Adrenal gland (tissue), 12 donors: ENCODE results near the gene LGI2. TPM values are rescaled to one million over a fixed set of nuclear protein-coding genes. Genes with fewer than 3 reads are reported as not detected.
A peak's percentile ranks its signal among the peaks of the same experiment; 100 is the strongest.

Experiments used
- DNase-seq, 7 donors: peaks; one replicate each; pipeline ENCODE4 v3.0.0-alpha.2; 2019 to 2020
- H3K27ac ChIP-seq, 5 donors: fragments of 200-600 bp; sonication (generic) in 4 of 5; 1 replicate in 3 of 5; 2 replicates in 2 of 5; pipeline versions ENCODE4 v1.5.1 to v1.8.0; 2016 to 2020; ENCODE audit warnings: mild to moderate bottlenecking in 1 of 5
- H3K27me3 ChIP-seq: fragments of 200-600 bp; 2 replicates; pipeline ENCODE4 v1.8.0; 2021
- H3K36me3 ChIP-seq, 2 donors: fragments of 200-600 bp; replicated peaks in 1 of 2; 1 replicate in 1 of 2; 2 replicates in 1 of 2; pipeline versions ENCODE4 v1.5.1 to v1.8.0; 2018 to 2022
- H3K4me1 ChIP-seq, 2 donors: fragments of 200-600 bp; replicated peaks in 1 of 2; 1 replicate in 1 of 2; 2 replicates in 1 of 2; pipeline versions ENCODE4 v1.5.1 to v1.8.0; 2018 to 2021
- H3K4me3 ChIP-seq, 4 donors: fragments of 200-600 bp; sonication (generic) in 3 of 4; one replicate each; pipeline ENCODE4 v1.5.1; 2016 to 2018
- H3K9me3 ChIP-seq, 3 donors: fragments of 200-600 bp; sonication (generic) in 1 of 3; replicated peaks in 1 of 3; 1 replicate in 2 of 3; 2 replicates in 1 of 3; pipeline versions ENCODE4 v1.5.1 to v1.8.0; 2016 to 2021
- POLR2A ChIP-seq, 2 donors: fragments of 450-650 bp; IDR thresholded peaks; one replicate each; pipeline ENCODE4 v1.6.1; 2017; ENCODE audit warnings: antibody characterized with exemption in 2 of 2, mild to moderate bottlenecking in 2 of 2, moderate library complexity in 1 of 2
- WGBS, 4 donors: extraction: QIAGEN DNeasy Blood & Tissue Kit in 2 of 4; methylation state at CpG; one replicate each; pipeline versions ENCODE4 v1.1.5 to v1.1.7; 2013 to 2017; 5-methylcytosine and 5-hydroxymethylcytosine counted together
- intact Hi-C, 2 donors: fragments of 100-400 bp; cut with DNase I; formaldehyde crosslinking; loops; one replicate each; pipeline versions ENCODE4 v1.14.1 to v1.15.0; 2022 to 2023
- polyA plus RNA-seq, 3 donors: library from polyadenylated mRNA; stranded (reverse); fragments of 200-250 nt in 2 of 3; fragments of 350-450 nt in 1 of 3; fragmentation: Illumina TruSeq in 1 of 3; extraction: RNeasy Lipid Tissue Mini Kit (QIAGEN cat#74804) in 1 of 3; gene quantifications; one replicate each; pipeline ENCODE4 v1.2.3, GENCODE V29; 2013 to 2014
- total RNA-seq, 9 donors: library from RNA; depleted of rRNA in 4 of 9; stranded (reverse); fragments of >200 nt in 4 of 9; fragments of 120-200 nt in 1 of 9; fragmentation: NEBNext Ultra II Directional in 1 of 9; extraction: Animal tissue kit (Norgen Biotek cat#: 25700) in 1 of 9; gene quantifications; one replicate each; pipeline versions ENCODE4 v1.1.0 to v1.2.4, GENCODE V29; 2013 to 2023
- TF ChIP-seq, protein P1 (sequence below), 6 experiments: fragments of 450-650 bp in 4 of 6; fragments of 200-600 bp in 2 of 6; sonication (generic) in 1 of 6; IDR thresholded peaks; 1 replicate in 5 of 6; 2 replicates in 1 of 6; pipeline versions ENCODE4 v1.5.1 to v1.8.0; 2016 to 2021; ENCODE audit warnings: antibody characterized with exemption in 6 of 6, mild to moderate bottlenecking in 2 of 6, moderate library complexity in 1 of 6
- donor health status: healthy with polysubstance abuse.
- donor health status: Bipolar disorder and iron deficiency.
- donor health status: DM: yes; HTN: yes; CAD: no.
- donor health status: DM: no; HTN: no; CAD: no.
- donor health status: DM: no; HTN: no; CAD: no.
- donor health status: DM: yes; HTN: yes; CAD: no.

Gene LGI2
- total and polyA plus RNA-seq, 12 donors: 0.06 to 4.9 (median 2.1) TPM

DNA sequence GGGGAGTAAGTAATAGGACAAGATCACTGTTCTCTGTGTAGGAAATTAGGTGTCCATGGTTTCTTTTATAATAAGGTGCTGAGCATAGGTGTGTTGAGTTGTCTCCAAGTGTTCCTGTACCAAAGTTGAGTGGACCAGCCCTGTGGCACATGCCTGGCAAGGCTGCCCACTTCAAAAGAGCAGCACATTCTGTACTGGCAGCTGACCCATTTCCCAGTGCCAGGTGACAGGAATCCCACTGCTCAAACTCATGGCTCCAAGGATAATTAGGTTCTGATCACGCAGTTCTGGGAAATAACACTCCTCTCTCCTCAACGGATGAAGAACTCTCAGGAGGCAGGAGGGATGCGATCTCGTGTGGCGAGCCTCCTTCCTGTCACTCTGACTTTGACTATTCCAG lies 12.8 kb upstream of the LGI2 start:
- TF ChIP-seq, protein P1, sequence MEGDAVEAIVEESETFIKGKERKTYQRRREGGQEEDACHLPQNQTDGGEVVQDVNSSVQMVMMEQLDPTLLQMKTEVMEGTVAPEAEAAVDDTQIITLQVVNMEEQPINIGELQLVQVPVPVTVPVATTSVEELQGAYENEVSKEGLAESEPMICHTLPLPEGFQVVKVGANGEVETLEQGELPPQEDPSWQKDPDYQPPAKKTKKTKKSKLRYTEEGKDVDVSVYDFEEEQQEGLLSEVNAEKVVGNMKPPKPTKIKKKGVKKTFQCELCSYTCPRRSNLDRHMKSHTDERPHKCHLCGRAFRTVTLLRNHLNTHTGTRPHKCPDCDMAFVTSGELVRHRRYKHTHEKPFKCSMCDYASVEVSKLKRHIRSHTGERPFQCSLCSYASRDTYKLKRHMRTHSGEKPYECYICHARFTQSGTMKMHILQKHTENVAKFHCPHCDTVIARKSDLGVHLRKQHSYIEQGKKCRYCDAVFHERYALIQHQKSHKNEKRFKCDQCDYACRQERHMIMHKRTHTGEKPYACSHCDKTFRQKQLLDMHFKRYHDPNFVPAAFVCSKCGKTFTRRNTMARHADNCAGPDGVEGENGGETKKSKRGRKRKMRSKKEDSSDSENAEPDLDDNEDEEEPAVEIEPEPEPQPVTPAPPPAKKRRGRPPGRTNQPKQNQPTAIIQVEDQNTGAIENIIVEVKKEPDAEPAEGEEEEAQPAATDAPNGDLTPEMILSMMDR (IDR thresholded peaks at IDR 0.05): no peak
- TF ChIP-seq POLR2A (IDR thresholded peaks at IDR 0.05): no peak
- H3K9me3 ChIP-seq: no peaks in the 10 kb centered on the region
- H3K36me3 ChIP-seq: no peaks in the 10 kb centered on the region
- intact Hi-C loops: no loop called here
- no peak for DNase-seq
- H3K27me3 ChIP-seq: no peaks in the 10 kb centered on the region
- no peak overlapping the region for H3K4me3 ChIP-seq
- H3K27ac ChIP-seq: no peak overlapping the region
- no peaks in the 10 kb centered on the region for H3K4me1 ChIP-seq
- 50 to 82% (median 76%) methylated on average over 5 of the region's 5 CpGs for WGBS, 4 donors

DNA sequence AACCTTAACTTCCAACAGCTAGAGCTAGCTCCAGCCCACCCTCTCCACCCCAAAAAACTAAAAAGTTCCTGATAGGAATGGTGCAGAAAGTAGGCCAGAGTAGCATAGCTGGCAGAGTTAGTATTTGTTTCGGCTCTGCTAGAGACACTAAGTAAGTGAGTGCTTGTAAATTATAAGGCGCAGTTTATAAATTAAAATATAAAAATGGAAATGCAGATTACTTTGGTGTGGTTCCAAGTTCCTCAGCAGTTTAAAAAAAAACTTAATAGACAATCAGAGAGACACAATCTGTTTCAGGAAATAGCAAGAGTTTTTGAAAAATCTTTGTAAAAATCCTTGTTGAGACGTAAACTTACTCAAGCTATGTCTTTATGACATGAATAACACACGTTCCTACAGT lies 2.8 kb upstream of the LGI2 start:
- no peak for DNase-seq
- Histone ChIP-seq H3K4me1 (peaks cover 7 to 8% of the 10 kb centered on the region in 2 donors), H3K36me3 (no peaks in the 10 kb centered on the region), H3K9me3 (no peaks in the 10 kb centered on the region), H3K27ac (no peak overlapping the region), H3K27me3 (peaks cover 10% of the 10 kb centered on the region), H3K4me3 (no peak overlapping the region)
- 81 to 83% (median 82%) methylated on average over 4 of the region's 4 CpGs for WGBS, 4 donors
- intact Hi-C loops: no loop called here
- no peak for TF ChIP-seq POLR2A (IDR thresholded peaks at IDR 0.05)
- TF ChIP-seq, protein P1 (IDR thresholded peaks at IDR 0.05): no peak

DNA sequence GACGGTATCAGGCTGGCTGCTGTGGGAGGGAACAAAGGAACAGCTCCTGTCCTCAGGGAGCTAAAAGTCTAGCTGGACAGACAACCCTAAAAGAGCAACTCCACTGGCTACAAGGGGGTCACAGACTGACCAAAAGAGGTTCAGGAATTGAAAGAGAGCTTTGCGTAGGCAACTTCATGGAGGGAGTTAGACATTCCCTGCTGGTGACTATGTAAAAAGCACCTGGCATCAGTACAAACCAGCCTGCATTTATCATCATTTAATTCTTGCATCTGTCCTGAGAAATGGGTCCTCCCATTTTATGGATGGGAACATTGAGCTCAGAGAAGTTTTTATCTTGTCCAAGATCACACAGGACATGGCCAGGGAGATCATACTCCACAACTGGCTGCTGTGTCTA lies 1.4 kb upstream of the LGI2 start:
- H3K27me3 ChIP-seq: peaks cover 19% of the 10 kb centered on the region
- DNase-seq: no peak
- TF ChIP-seq POLR2A (IDR thresholded peaks at IDR 0.05): no peak
- TF ChIP-seq, protein P1 (IDR thresholded peaks at IDR 0.05): no peak
- H3K4me3 ChIP-seq: no peak overlapping the region
- intact Hi-C loops: no loop called here
- peaks cover 7 to 8% of the 10 kb centered on the region in 2 donors for H3K4me1 ChIP-seq
- 81 to 96% (median 84%) methylated on average over 2 of the region's 2 CpGs for WGBS, 4 donors
- H3K36me3 ChIP-seq: no peaks in the 10 kb centered on the region
- no peak overlapping the region for H3K27ac ChIP-seq
- no peaks in the 10 kb centered on the region for H3K9me3 ChIP-seq

DNA sequence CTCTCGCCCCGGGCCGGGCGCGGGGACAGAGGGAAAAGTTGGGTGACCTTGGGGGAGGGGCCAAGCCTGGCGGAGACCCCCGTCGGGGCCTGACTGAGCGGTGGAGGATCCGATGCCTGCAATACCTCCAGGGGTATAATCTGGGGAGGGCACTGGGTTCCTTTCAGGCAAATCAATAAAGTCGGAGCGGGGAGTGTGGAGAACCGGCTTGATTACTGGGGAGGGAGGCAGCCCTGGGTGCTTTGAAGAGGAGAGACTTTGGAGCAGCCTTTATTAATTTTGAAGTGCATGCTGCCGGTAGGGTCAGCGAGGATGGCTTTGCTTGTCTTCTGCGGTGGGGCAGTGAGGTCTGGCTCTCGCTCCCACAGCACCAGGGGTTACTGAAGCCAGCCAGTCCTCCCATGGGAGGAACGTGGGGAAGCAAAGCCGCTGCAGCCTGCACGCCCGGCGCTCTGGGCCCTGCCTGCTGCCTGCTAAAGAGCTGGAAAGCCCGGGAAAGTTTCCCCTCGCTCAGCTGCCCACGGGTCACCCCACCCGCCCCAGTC lies 403 bp upstream of the LGI2 start:
- peaks cover 7 to 8% of the 10 kb centered on the region in 2 donors for H3K4me1 ChIP-seq
- peak in 1 of 7 donors; percentile 25 for DNase-seq
- intact Hi-C loops: no loop called here
- no peak overlapping the region for H3K27ac ChIP-seq
- H3K9me3 ChIP-seq: no peaks in the 10 kb centered on the region
- no peaks in the 10 kb centered on the region for H3K36me3 ChIP-seq
- TF ChIP-seq POLR2A (IDR thresholded peaks at IDR 0.05): no peak
- TF ChIP-seq, protein P1 (IDR thresholded peaks at IDR 0.05): no peak
- peaks cover 25% of the 10 kb centered on the region for H3K27me3 ChIP-seq
- peak overlapping the region in 2 of 4 donors; percentile 20 to 67 for H3K4me3 ChIP-seq
- 2 to 13% (median 5%) methylated on average over 10 to 26 of the region's 26 CpGs for WGBS, 4 donors
